Panc1 (cell line): ENCODE data around the gene HOXA4. TPM values are rescaled to one million over a fixed set of nuclear protein-coding genes. Genes with fewer than 3 reads are reported as not detected.
A peak's percentile ranks its signal among the peaks of the same experiment; 100 is the strongest.

Experiments
- ATAC-seq: fragments of 200-7000 bp; cut with Tn5 transposase; 2 replicates; pipeline ENCODE4 v1.9.1; 2020; ENCODE audit warnings: mild to moderate bottlenecking, moderate library complexity
- BruUV-seq: library from RNA; stranded (reverse); fragments of 400-500 nt; replicated peaks from 2 replicates; lab custom pipeline; 2021; lab: Mats Ljungman, UMichigan
- CTCF ChIA-PET: fragments of 300-600 bp; sonication (Branson Sonifier 250); formaldehyde crosslinking; loops from one replicate; lab custom pipeline; 2022; ENCODE audit warnings: antibody characterized with exemption; lab: Charles Lee
- POLR2A ChIA-PET: fragments of 300-600 bp; sonication (Branson Sonifier 250); formaldehyde crosslinking; loops from one replicate; lab custom pipeline; 2022; ENCODE audit warnings: antibody characterized with exemption; lab: Charles Lee
- DNase-seq: peaks from one replicate; pipeline ENCODE4 v3.0.0-alpha.2; 2010; ENCODE audit warnings: low read depth, low spot score
- H3K27ac ChIP-seq: 2 replicates; pipeline ENCODE4 v1.5.1; 2011; ENCODE audit warnings: mild to moderate bottlenecking, low read length, inconsistent platforms
- H3K27me3 ChIP-seq: fragments of 200-500 bp; sonication (Bioruptor generic); 2 replicates; pipeline ENCODE4 v1.6.0; 2014; ENCODE audit warnings: low read length, inconsistent platforms; ENCODE audit not compliant: control insufficient read depth, insufficient read depth
- H3K36me3 ChIP-seq: fragments of 200-500 bp; sonication (Bioruptor generic); 2 replicates; pipeline ENCODE4 v1.5.1; 2014; ENCODE audit warnings: inconsistent platforms, mild to moderate bottlenecking, low read length, moderate library complexity; ENCODE audit not compliant: control insufficient read depth, insufficient read depth
- H3K4me1 ChIP-seq: 2 replicates; pipeline ENCODE4 v1.5.1; 2011; ENCODE audit warnings: inconsistent platforms, mild to moderate bottlenecking, low read length, moderate library complexity; ENCODE audit not compliant: control insufficient read depth, insufficient read depth
- H3K4me3 ChIP-seq, 2 experiments: 2 replicates each; pipeline ENCODE4 v1.5.1; 2011 to 2012; ENCODE audit warnings: low read depth in 2 of 2, low read length in 2 of 2, mild to moderate bottlenecking in 2 of 2, inconsistent platforms in 1 of 2, moderate library complexity in 1 of 2
- H3K9me3 ChIP-seq: fragments of 200-500 bp; sonication (Bioruptor generic); 2 replicates; pipeline ENCODE4 v1.5.1; 2014; ENCODE audit warnings: low read depth, mild to moderate bottlenecking, inconsistent platforms, low read length, moderate library complexity; ENCODE audit not compliant: control insufficient read depth, insufficient read depth
- CTCF ChIP-seq: fragments of 450-650 bp; IDR thresholded peaks from 2 replicates; pipeline ENCODE4 v1.5.1; 2017; ENCODE audit warnings: mild to moderate bottlenecking
- POLR2AphosphoS5 ChIP-seq: IDR thresholded peaks from 2 replicates; pipeline ENCODE4 v1.6.1; 2012; ENCODE audit warnings: mild to moderate bottlenecking, low read depth, low read length, moderate library complexity
- SIN3A ChIP-seq: IDR thresholded peaks from 2 replicates; pipeline ENCODE4 v1.6.1; 2012; ENCODE audit warnings: low read depth, mild to moderate bottlenecking, low read length, moderate library complexity, borderline replicate concordance; ENCODE audit not compliant: insufficient read depth
- TCF7L2 ChIP-seq: IDR thresholded peaks from 2 replicates; pipeline ENCODE4 v1.6.1; 2011; ENCODE audit warnings: mild to moderate bottlenecking, low read depth, low read length, inconsistent platforms
- in situ Hi-C: cut with HindIII; loops from 2 replicates; pipeline ENCODE4 v1.10.0; 2016; ENCODE audit warnings: low sequenced_read_pairs, low pct_unique_long_range_greater_than_20kb
- intact Hi-C: fragments of 100-400 bp; cut with micrococcal nuclease; formaldehyde crosslinking; loops from one replicate; pipeline ENCODE4 v1.10.0; 2022; ENCODE audit not compliant: unreplicated experiment
- total RNA-seq: library from RNA; stranded (reverse); gene quantifications from one replicate; pipeline ENCODE4 v1.2.1, GENCODE V29; 2021; ENCODE audit not compliant: unreplicated experiment
- TF ChIP-seq, protein P1 (sequence below), 2 experiments: IDR thresholded peaks; 2 replicates each; pipeline ENCODE4 v1.6.1; 2011 to 2012; ENCODE audit warnings: low read depth in 2 of 2, control low read depth in 1 of 2, low read length in 1 of 2, mild to moderate bottlenecking in 1 of 2, moderate library complexity in 1 of 2; ENCODE audit not compliant: insufficient read depth in 1 of 2

The HOXA4 gene
- total RNA-seq, 1 experiment from 2014 or later: 0.39 TPM

DNA sequence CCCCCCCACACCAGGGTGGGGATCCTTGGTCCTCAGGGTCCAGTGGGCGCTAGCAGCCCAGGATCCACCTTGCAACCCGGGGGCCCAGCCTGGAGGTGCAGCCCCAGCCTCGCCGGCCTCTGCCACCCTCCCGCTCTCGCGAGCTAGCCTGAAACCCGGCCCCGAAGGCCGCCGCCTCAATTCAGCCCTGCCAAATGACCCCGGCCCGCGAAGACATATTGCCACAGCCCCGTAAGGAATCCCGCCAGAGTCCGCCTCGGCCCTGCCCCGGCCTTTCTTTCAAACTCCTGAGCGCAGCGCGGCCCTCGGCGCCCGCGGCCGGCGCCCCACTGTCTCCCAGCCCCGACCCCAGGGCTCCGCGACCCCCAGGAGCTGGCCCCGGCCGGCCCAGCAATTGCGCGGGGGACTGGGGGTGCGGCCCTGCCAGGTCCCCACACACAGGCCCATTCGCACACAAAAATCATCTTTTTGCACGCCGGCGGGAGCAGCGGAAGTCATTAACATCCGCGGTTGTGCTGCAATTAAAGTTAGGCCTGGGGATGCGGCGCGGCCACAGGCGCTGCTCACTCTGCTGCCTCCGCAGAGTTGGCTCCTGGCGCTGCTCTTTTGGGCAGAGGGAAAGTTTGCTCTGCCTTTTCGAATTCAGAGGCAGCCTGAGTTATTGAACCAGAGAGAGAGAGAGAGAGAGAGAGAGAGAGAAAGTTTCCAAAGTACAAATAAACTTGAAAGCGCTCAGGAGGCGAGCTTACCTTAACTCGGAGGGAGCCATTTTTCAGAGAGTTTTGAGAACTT is 9.0 kb upstream of the HOXA4 start:
- Histone ChIP-seq H3K4me1 (peaks cover 50% of the 10 kb centered on the region), H3K27me3 (no peaks in the 10 kb centered on the region), H3K27ac (no peak overlapping the region), H3K36me3 (no peaks in the 10 kb centered on the region), H3K4me3 (no peak overlapping the region), H3K9me3 (no peaks in the 10 kb centered on the region)
- BruUV-seq: no TSS peak
- CTCF ChIA-PET: interaction anchor here (0.7 kb wide), 1 partner anchor 53 kb away, joined by 3 read pairs; no protein-coding TSS in a partner anchor
- no peak for ATAC-seq
- no peak for DNase-seq
- intact Hi-C loops: no loop called here
- in situ Hi-C loops: loop anchor here (5.0 kb wide), 1 partner anchor 282 kb away; no protein-coding TSS in a partner anchor
- POLR2A ChIA-PET: interaction anchor here (0.6 kb wide), 1 partner anchor 284 kb away, joined by 5 read pairs; no protein-coding TSS in a partner anchor
- TF ChIP-seq, protein P1, sequence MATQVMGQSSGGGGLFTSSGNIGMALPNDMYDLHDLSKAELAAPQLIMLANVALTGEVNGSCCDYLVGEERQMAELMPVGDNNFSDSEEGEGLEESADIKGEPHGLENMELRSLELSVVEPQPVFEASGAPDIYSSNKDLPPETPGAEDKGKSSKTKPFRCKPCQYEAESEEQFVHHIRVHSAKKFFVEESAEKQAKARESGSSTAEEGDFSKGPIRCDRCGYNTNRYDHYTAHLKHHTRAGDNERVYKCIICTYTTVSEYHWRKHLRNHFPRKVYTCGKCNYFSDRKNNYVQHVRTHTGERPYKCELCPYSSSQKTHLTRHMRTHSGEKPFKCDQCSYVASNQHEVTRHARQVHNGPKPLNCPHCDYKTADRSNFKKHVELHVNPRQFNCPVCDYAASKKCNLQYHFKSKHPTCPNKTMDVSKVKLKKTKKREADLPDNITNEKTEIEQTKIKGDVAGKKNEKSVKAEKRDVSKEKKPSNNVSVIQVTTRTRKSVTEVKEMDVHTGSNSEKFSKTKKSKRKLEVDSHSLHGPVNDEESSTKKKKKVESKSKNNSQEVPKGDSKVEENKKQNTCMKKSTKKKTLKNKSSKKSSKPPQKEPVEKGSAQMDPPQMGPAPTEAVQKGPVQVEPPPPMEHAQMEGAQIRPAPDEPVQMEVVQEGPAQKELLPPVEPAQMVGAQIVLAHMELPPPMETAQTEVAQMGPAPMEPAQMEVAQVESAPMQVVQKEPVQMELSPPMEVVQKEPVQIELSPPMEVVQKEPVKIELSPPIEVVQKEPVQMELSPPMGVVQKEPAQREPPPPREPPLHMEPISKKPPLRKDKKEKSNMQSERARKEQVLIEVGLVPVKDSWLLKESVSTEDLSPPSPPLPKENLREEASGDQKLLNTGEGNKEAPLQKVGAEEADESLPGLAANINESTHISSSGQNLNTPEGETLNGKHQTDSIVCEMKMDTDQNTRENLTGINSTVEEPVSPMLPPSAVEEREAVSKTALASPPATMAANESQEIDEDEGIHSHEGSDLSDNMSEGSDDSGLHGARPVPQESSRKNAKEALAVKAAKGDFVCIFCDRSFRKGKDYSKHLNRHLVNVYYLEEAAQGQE (IDR thresholded peaks at IDR 0.05; ENCODE audit: insufficient read depth in 1 of 2, low read depth in 2 of 2, low read length in 1 of 2): no peak
- TF ChIP-seq POLR2AphosphoS5 (no peak), TCF7L2 (no peak), SIN3A (no peak)

DNA sequence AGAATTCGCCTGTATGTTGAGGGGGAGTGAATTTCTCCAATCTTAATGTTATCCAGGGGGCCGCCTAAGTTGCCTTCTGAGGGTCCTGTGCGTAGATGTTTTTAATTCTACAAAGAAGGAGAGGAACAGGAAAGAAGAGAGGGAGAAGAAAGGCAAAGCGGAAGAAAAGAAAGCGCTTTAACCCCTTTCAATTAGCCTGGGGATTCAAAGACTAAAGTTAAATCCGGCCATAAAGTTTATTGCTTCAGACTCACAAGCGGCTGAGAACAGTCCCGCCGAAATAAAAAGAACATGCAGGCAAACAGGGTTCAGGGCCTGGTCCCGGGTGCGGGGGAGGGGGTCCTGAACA is 8.4 kb upstream of the HOXA4 start:
- H3K9me3 ChIP-seq: no peaks in the 10 kb centered on the region
- H3K27me3 ChIP-seq: no peaks in the 10 kb centered on the region
- DNase-seq (no peak), ATAC-seq (no peak)
- peaks cover 52% of the 10 kb centered on the region for H3K4me1 ChIP-seq
- POLR2A ChIA-PET: no interaction called here
- no peaks in the 10 kb centered on the region for H3K36me3 ChIP-seq
- peak overlapping the region; percentile 5; the same call in 1 of the 2 replicates for H3K27ac ChIP-seq
- BruUV-seq: no TSS peak
- CTCF ChIA-PET: no interaction called here
- in situ Hi-C loops: no loop called here
- TF ChIP-seq POLR2AphosphoS5 (no peak), CTCF (no peak), SIN3A (no peak), TCF7L2 (no peak)
- TF ChIP-seq, protein P1 (IDR thresholded peaks at IDR 0.05; ENCODE audit: insufficient read depth in 1 of 2, low read depth in 2 of 2, low read length in 1 of 2): no peak
- no peak overlapping the region for H3K4me3 ChIP-seq
- intact Hi-C loops: no loop called here
